Right cardiac atrium (tissue), 5 donors: ENCODE results near the gene SLC15A4. TPM values are rescaled to one million over a fixed set of nuclear protein-coding genes. Genes with fewer than 3 reads are reported as not detected.
"Not testable (repeated sequence)": the region's sequence is repeated elsewhere in the genome, so short reads cannot be mapped to it uniquely, and the experiment has no call there.

Source experiments
- ATAC-seq, 2 donors: fragments of 200-7000 bp; cut with Tn5 transposase; one replicate each; pipeline versions ENCODE4 v1.8.0 to v1.9.1; 2020; ENCODE audit warnings: moderate library complexity in 2 of 2, mild to moderate bottlenecking in 1 of 2
- DNase-seq, 3 donors: peaks; one replicate each; pipeline ENCODE4 v3.0.0-alpha.2; 2020
- H3K27ac ChIP-seq: one replicate; pipeline ENCODE4 v1.5.1; 2013; ENCODE audit warnings: mild to moderate bottlenecking, low read length, control low read depth, moderate library complexity
- H3K27me3 ChIP-seq: one replicate; pipeline ENCODE4 v1.6.1; 2013; ENCODE audit not compliant: control insufficient read depth, insufficient read depth
- H3K4me1 ChIP-seq: one replicate; pipeline ENCODE4 v1.6.1; 2013; ENCODE audit warnings: low read length; ENCODE audit not compliant: control insufficient read depth, insufficient read depth
- H3K4me3 ChIP-seq: one replicate; pipeline ENCODE4 v1.5.1; 2013; ENCODE audit warnings: low read length, control low read depth
- H3K9me3 ChIP-seq: one replicate; pipeline ENCODE4 v1.6.1; 2013; ENCODE audit warnings: low read length; ENCODE audit not compliant: control insufficient read depth
- WGBS: extraction: QIAGEN DNeasy Blood & Tissue Kit; methylation state at CpG from one replicate; pipeline ENCODE4 v1.1.7; 2013; 5-methylcytosine and 5-hydroxymethylcytosine counted together
- intact Hi-C, 4 donors: fragments of 100-400 bp; cut with DNase I; formaldehyde crosslinking; loops; one replicate each; pipeline versions ENCODE4 v1.11.0 to v1.14.0; 2022 to 2023
- polyA plus RNA-seq: library from polyadenylated mRNA; stranded (reverse); fragments of 200-250 nt; gene quantifications from one replicate; pipeline ENCODE4 v1.2.3, GENCODE V29; 2013
- total RNA-seq, 4 donors: library from RNA; stranded (reverse); fragmentation: NEBNext Ultra II Directional; extraction: Animal tissue kit (Norgen Biotek cat#: 25700); gene quantifications; one replicate each; pipeline ENCODE4 v1.2.1, GENCODE V29; 2021
- donor health status: healthy with polysubstance abuse.
- donor health status: DM: no; HTN: yes; CAD: no.
- donor health status: DM: no; HTN: no; CAD: no.
- donor health status: DM: no; HTN: yes; CAD: no; lungs with severe emphysema.
- donor health status: DM: yes; HTN: yes; CAD: no.

The SLC15A4 gene
- total and polyA plus RNA-seq, 5 donors = 13.7 to 17.3 (median 15.8) TPM

- H3K4me3 ChIP-seq = no peak overlapping the region
- ATAC-seq (no peak), DNase-seq (no peak)
- H3K27me3 ChIP-seq = no peaks in the 10 kb centered on the region
- H3K9me3 ChIP-seq = no peaks in the 10 kb centered on the region
- intact Hi-C loops = no loop called here
- H3K27ac ChIP-seq = no peak overlapping the region
- 67% methylated on average over 4 of the region's 4 CpGs for WGBS
- H3K4me1 ChIP-seq = no peaks in the 10 kb centered on the region
These were observed 19.8 kb upstream of the SLC15A4 start for GRCh38 chr12:128843538-128843937.

- no peaks in the 10 kb centered on the region for H3K9me3 ChIP-seq
- no peaks in the 10 kb centered on the region for H3K4me1 ChIP-seq
- H3K27me3 ChIP-seq = no peaks in the 10 kb centered on the region
- no peak for ATAC-seq
- WGBS = 88% methylated on average over 11 of the region's 11 CpGs
- intact Hi-C loops = no loop called here
- no peak overlapping the region for H3K4me3 ChIP-seq
- no peak for DNase-seq
- H3K27ac ChIP-seq = no peak overlapping the region
These were observed 18.8 kb upstream of the SLC15A4 start for GRCh38 chr12:128842579-128842978.

- 48% methylated on average over 8 of the region's 8 CpGs for WGBS
- no peaks in the 10 kb centered on the region for H3K9me3 ChIP-seq
- H3K4me3 ChIP-seq = no peak overlapping the region
- no peak overlapping the region for H3K27ac ChIP-seq
- no peaks in the 10 kb centered on the region for H3K4me1 ChIP-seq
- H3K27me3 ChIP-seq = no peaks in the 10 kb centered on the region
- ATAC-seq = no peak
- intact Hi-C loops = no loop called here
- DNase-seq = no peak
These were observed 17.2 kb upstream of the SLC15A4 start for GRCh38 chr12:128840862-128841468.

- H3K27ac ChIP-seq, H3K4me1 ChIP-seq, DNase-seq, H3K9me3 ChIP-seq, intact Hi-C loops, H3K4me3 ChIP-seq, H3K27me3 ChIP-seq, ATAC-seq: not testable (repeated sequence)
- 74% methylated on average over 12 of the region's 12 CpGs for WGBS
These were observed 16.1 kb upstream of the SLC15A4 start for GRCh38 chr12:128839885-128840284.

GRCh38 chr12:128833418-128833817 is 9.7 kb upstream of the SLC15A4 start:
- WGBS = 94% methylated on average over 10 of the region's 10 CpGs
- no peaks in the 10 kb centered on the region for H3K27me3 ChIP-seq
- ATAC-seq (no peak), DNase-seq (no peak)
- H3K4me1 ChIP-seq = no peaks in the 10 kb centered on the region
- H3K4me3 ChIP-seq = no peak overlapping the region
- intact Hi-C loops = no loop called here
- H3K9me3 ChIP-seq = no peaks in the 10 kb centered on the region
- H3K27ac ChIP-seq = no peak overlapping the region

- no peaks in the 10 kb centered on the region for H3K9me3 ChIP-seq
- H3K27ac ChIP-seq = no peak overlapping the region
- DNase-seq (no peak), ATAC-seq (no peak)
- intact Hi-C loops = no loop called here
- no peaks in the 10 kb centered on the region for H3K27me3 ChIP-seq
- H3K4me3 ChIP-seq = no peak overlapping the region
- WGBS = 67% methylated on average over 7 of the region's 7 CpGs
- no peaks in the 10 kb centered on the region for H3K4me1 ChIP-seq
These were observed 6.7 kb upstream of the SLC15A4 start for GRCh38 chr12:128830505-128830893.

- intact Hi-C loops = no loop called here
- Histone ChIP-seq H3K4me3 (no peak overlapping the region), H3K27ac (no peak overlapping the region), H3K4me1 (no peaks in the 10 kb centered on the region), H3K27me3 (no peaks in the 10 kb centered on the region), H3K9me3 (no peaks in the 10 kb centered on the region)
- ATAC-seq = peak in 1 of 2 donors; percentile 41
- 70% methylated on average over 8 of the region's 8 CpGs for WGBS
- peak in 1 of 3 donors; percentile 32 for DNase-seq
These were observed 6.2 kb upstream of the SLC15A4 start for GRCh38 chr12:128829861-128830504.

GRCh38 chr12:128827724-128828123 is 4.0 kb upstream of the SLC15A4 start:
- WGBS = 91% methylated on average over 2 of the region's 2 CpGs
- Histone ChIP-seq H3K4me1 (peaks cover 2% of the 10 kb centered on the region), H3K27ac (no peak overlapping the region), H3K27me3 (no peaks in the 10 kb centered on the region), H3K4me3 (no peak overlapping the region), H3K9me3 (no peaks in the 10 kb centered on the region)
- DNase-seq (no peak), ATAC-seq (no peak)
- intact Hi-C loops = no loop called here

GRCh38 chr12:128825835-128826234 is 2.1 kb upstream of the SLC15A4 start:
- 82% methylated on average over 4 of the region's 4 CpGs for WGBS
- ATAC-seq (no peak), DNase-seq (no peak)
- Histone ChIP-seq H3K27ac (no peak overlapping the region), H3K9me3 (no peaks in the 10 kb centered on the region), H3K4me1 (peaks cover 4% of the 10 kb centered on the region), H3K27me3 (no peaks in the 10 kb centered on the region), H3K4me3 (no peak overlapping the region)
- intact Hi-C loops = no loop called here

- DNase-seq (peak; percentile 21 to 64 (median 60)), ATAC-seq (peak; percentile 8 to 12)
- Histone ChIP-seq H3K9me3 (no peaks in the 10 kb centered on the region), H3K4me1 (peaks cover 6% of the 10 kb centered on the region), H3K4me3 (peak overlapping the region; percentile 74), H3K27ac (peak overlapping the region; percentile 66), H3K27me3 (no peaks in the 10 kb centered on the region)
- under 1% methylated on average over 87 of the region's 88 CpGs for WGBS
- intact Hi-C loops = no loop called here
These were observed 392 bp downstream of the SLC15A4 start for GRCh38 chr12:128823216-128823915.

GRCh38 chr12:128820723-128821432 is 2.9 kb downstream of the SLC15A4 start:
- Histone ChIP-seq H3K4me3 (no peak overlapping the region), H3K4me1 (peaks cover 9% of the 10 kb centered on the region), H3K27me3 (no peaks in the 10 kb centered on the region), H3K9me3 (no peaks in the 10 kb centered on the region), H3K27ac (peak overlapping the region; percentile 46)
- DNase-seq = peak; percentile 35 to 66 (median 64)
- peak in 1 of 2 donors; percentile 23 for ATAC-seq
- intact Hi-C loops = no loop called here
- 65% methylated on average over 7 of the region's 7 CpGs for WGBS
